HG03108 (cell line): ENCODE measurements around the gene NDUFS7.
"Not testable (repeated sequence)": the region's sequence is repeated elsewhere in the genome, so short reads cannot be mapped to it uniquely, and the experiment has no call there.

Experiments used
- ATAC-seq: cut with Tn5 transposase; IDR thresholded peaks from one replicate; pipeline ENCODE4 v1.9.1; 2021; ENCODE audit warnings: moderate library complexity; ENCODE audit not compliant: unreplicated experiment

NDUFS7 gene

GRCh38 chr19:1431759-1432506, 48.2 kb downstream of the NDUFS7 start:
- no peak for ATAC-seq

- no peak for ATAC-seq
These were observed 48.8 kb downstream of the NDUFS7 start for GRCh38 chr19:1432507-1432887.

GRCh38 chr19:1433119-1434039, 49.7 kb downstream of the NDUFS7 start:
- ATAC-seq: no peak

- ATAC-seq: no peak
These were observed 50.3 kb downstream of the NDUFS7 start for GRCh38 chr19:1434040-1434366.

GRCh38 chr19:1434577-1435060, 50.9 kb downstream of the NDUFS7 start:
- no peak for ATAC-seq

DNA sequence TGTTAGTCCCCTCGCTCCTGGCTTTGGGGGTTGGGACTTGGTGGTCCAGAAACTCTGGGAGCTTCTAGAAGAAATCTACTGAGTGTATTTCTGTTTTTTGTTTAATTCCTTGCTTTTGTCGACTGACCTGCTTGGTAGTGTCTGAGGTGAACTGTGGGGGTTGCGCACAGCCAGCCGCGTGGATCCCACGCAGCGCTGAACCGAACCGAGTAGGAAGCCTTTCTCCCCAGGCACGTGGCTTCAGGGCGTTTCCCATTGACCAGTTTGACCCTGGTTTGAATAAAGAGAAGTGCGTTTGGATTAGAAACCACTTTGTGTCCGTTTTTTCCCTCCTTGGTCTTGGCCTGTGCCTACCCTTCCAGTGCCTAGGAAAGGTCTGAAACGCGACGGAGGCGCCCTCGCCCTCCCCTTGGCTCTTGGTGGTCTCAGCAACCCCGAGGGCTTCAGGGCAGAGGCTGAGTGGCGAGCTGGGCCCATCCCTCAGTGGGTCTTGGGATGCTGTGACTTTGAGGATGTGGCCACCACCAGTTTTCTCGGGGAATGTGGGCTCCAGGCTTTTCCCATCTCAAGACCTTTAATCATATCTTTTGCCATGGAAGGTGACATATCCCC, 51.8 kb downstream of the NDUFS7 start:
- ATAC-seq: no peak

DNA sequence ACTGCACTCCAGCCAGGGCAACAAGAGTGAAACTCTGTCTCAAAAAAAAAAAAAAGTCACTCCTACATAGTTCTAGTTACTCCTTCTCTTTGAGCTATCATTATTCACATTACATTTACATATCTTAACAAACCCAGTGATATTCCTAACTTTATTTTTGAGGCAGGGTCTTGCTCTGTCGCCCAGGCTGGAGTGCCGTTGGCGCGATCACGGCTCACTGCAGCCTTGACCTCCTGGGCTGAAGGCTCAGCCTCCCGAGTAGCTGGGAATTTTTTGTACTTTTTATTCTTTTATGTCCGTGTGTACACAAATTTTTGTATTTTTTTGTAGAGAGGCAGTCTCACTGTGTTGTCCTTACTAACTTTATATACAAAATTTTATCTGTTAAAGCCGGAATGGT, 53.9 kb downstream of the NDUFS7 start:
- ATAC-seq: no peak

DNA sequence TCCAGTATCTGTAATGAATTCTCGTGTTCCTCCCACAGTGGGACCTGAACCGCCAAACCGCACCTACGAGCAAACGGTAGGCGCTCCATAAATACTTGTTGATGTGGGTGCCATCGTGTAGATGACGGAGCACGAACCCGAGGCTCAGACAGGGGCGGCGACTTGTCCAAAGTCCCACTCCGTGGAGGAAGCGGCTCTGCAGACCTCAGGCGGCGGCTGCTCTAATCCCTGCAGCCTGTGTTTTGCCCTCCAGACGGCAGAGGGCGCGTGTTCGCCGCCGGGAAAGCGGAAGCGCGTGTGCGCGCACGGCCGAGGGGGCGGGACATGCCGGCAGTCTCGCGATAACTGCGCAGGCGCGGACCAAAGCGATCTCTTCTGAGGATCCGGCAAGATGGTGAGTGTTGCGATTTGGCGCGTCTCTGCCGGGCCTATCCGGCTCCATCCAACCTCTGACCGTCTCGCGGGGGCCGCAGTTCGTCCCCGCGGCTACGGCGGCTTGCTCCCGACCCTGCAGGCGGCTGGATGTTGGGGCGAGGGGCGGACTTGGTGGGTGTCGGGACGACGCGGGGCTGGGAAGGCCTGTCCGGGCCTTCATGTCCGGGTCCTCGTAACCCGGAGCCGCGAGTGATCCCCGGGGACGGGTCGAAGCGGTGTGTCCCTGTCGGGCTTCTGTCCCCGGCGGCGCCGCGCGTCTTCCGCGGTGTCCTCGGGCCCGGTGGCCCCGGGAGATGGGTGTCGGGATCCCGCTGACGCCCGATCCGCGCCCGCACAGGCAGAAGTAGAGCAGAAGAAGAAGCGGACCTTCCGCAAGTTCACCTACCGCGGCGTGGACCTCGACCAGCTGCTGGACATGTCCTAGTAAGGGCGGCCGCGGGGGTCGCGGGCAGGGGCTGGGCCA, 54.6 kb downstream of the NDUFS7 start, which contains the start of gene RPS15:
RPS15 (plus strand) TSS at position 362 of the 898 bp plus-strand sequence; CDS start at position 392, 30 bp downstream.
- ATAC-seq: peak; percentile 79

DNA sequence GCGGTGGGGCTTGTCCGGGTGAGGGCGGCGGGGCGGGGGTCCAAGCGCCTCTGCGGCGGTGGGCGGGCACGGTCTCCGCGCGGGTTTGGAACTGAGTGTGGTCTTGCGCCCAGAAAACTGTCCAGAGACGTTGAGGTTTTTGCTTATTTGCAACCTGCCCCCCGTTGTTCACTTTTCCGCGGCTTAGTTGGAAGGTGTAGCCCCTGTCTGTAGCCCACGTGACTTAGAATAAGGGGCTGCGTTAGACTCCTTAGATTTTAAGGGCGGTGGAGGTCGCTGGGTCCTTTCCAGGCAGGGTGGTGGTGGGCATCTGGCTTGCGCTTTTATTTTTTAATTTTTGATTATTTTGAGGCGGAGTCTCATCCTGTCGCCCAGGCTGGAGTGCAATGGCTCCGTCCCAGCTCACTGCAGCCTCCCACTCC, 55.2 kb downstream of the NDUFS7 start:
- no peak for ATAC-seq

DNA sequence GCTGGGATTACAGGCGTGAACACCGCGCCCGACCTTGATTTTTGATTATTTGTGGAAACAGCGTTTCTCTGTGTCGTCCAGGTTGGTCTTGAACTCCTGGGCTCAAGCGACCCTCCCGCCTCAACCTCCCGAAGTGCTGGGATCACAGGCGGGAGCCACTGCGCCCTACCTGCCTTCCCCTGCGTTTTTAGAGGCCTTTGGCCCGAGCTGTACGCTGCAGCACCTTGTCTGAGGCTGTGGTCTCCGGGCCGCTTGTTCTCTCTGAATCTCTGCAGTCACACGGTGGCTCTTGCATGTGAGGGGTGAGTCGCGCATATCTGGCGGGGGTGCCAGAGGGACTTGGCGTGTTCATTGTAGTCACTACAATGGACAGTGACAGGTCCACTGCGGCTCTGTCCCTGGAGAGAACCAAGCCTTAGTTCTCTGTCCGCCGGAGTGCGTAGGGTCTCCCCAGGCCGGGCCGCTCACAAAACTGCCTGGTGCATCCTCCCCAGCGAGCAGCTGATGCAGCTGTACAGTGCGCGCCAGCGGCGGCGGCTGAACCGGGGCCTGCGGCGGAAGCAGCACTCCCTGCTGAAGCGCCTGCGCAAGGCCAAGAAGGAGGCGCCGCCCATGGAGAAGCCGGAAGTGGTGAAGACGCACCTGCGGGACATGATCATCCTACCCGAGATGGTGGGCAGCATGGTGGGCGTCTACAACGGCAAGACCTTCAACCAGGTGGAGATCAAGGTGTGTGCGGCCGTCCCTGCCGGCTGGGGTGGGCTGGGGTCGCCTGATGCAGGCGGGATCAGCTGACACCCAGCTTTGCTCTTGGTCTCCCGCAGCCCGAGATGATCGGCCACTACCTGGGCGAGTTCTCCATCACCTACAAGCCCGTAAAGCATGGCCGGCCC, 56.1 kb downstream of the NDUFS7 start:
- ATAC-seq: not testable (repeated sequence)

- no peak for ATAC-seq
These were observed 56.7 kb downstream of the NDUFS7 start for GRCh38 chr19:1440418-1440801.

- no peak for ATAC-seq
These were observed 57.3 kb downstream of the NDUFS7 start for GRCh38 chr19:1441022-1441426.

- ATAC-seq: no peak
These were observed 58.2 kb downstream of the NDUFS7 start for GRCh38 chr19:1441677-1442438.
